Fibroblast of lung (primary cell): ENCODE data around the gene NDUFAF8. TPM values are rescaled to one million over a fixed set of nuclear protein-coding genes. Genes with fewer than 3 reads are reported as not detected.

Source experiments
- DNase-seq, 2 donors: peaks; one replicate each; pipeline versions ENCODE4 v3.0.0 to v3.0.0-alpha.2; 2010; ENCODE audit warnings: low read depth in 2 of 2
- H2AFZ ChIP-seq: 2 replicates; pipeline ENCODE4 v1.5.1; 2012; ENCODE audit warnings: low read length, control low read depth, inconsistent platforms
- H3K27ac ChIP-seq: 2 replicates; pipeline ENCODE4 v1.5.1; 2011; ENCODE audit warnings: low read length, control low read depth; ENCODE audit not compliant: insufficient read depth
- H3K27me3 ChIP-seq: 2 replicates; pipeline ENCODE4 v1.5.1; 2011; ENCODE audit warnings: mild to moderate bottlenecking, low read length; ENCODE audit not compliant: control insufficient read depth, insufficient read depth
- H3K36me3 ChIP-seq: 2 replicates; pipeline ENCODE4 v1.5.1; 2011; ENCODE audit warnings: low read length; ENCODE audit not compliant: control insufficient read depth, insufficient read depth
- H3K4me1 ChIP-seq: 2 replicates; pipeline ENCODE4 v1.5.1; 2011; ENCODE audit warnings: low read length; ENCODE audit not compliant: control insufficient read depth, insufficient read depth; ENCODE audit errors: extremely low read depth
- H3K4me2 ChIP-seq: 2 replicates; pipeline ENCODE4 v1.5.1; 2011; ENCODE audit warnings: low read length, control low read depth; ENCODE audit not compliant: insufficient read depth; ENCODE audit errors: extremely low read depth
- H3K4me3 ChIP-seq, 4 experiments: fragments of 200-600 bp in 1 of 4; sonication (generic) in 1 of 4; replicated peaks in 1 of 4; 2 replicates each; pipeline ENCODE4 v1.5.1; 2011 to 2016; ENCODE audit warnings: low read length in 4 of 4, low read depth in 3 of 4, mild to moderate bottlenecking in 3 of 4, control low read depth in 2 of 4, inconsistent platforms in 1 of 4, mixed read lengths in 1 of 4; ENCODE audit not compliant: insufficient read depth in 1 of 4; ENCODE audit errors: control extremely low read depth in 1 of 4
- H3K79me2 ChIP-seq: 2 replicates; pipeline ENCODE4 v1.5.1; 2012; ENCODE audit warnings: mild to moderate bottlenecking, low read length, inconsistent platforms; ENCODE audit not compliant: control insufficient read depth, insufficient read depth
- H3K9ac ChIP-seq: 2 replicates; pipeline ENCODE4 v1.5.1; 2011; ENCODE audit warnings: mild to moderate bottlenecking, low read length, control low read depth; ENCODE audit not compliant: insufficient read depth
- H3K9me3 ChIP-seq: 2 replicates; pipeline ENCODE4 v1.5.1; 2012; ENCODE audit warnings: low read depth, low read length; ENCODE audit not compliant: control insufficient read depth, insufficient read depth
- H4K20me1 ChIP-seq: 2 replicates; pipeline ENCODE4 v1.5.1; 2011; ENCODE audit warnings: low read length; ENCODE audit not compliant: control insufficient read depth, insufficient read depth; ENCODE audit errors: extremely low read depth
- EZH2 ChIP-seq: IDR thresholded peaks from 2 replicates; pipeline ENCODE4 v1.5.1; 2012; ENCODE audit warnings: low read length, control low read depth, mild to moderate bottlenecking; ENCODE audit errors: missing control alignments
- polyA plus RNA-seq, 2 donors: library from polyadenylated mRNA; depleted of rRNA in 1 of 2; stranded (reverse) in 1 of 2; unstranded in 1 of 2; fragments of >200 nt; gene quantifications; 2 replicates each; pipeline ENCODE4 v1.2.1, GENCODE V29; 2011 to 2012; ENCODE audit warnings: missing spikeins in 1 of 2
- total RNA-seq: library from RNA; depleted of rRNA; stranded (reverse); fragments of >200 nt; gene quantifications from 2 replicates; pipeline ENCODE4 v1.2.1, GENCODE V29; 2014
- TF ChIP-seq, protein P1 (sequence below), 2 donors: IDR thresholded peaks in 1 of 2; conservative IDR thresholded peaks in 1 of 2; 1 replicate in 1 of 2; 2 replicates in 1 of 2; pipeline ENCODE4 v1.5.1; 2011 to 2012; ENCODE audit warnings: low read length in 2 of 2, control low read depth in 1 of 2, inconsistent platforms in 1 of 2, low read depth in 1 of 2, mild to moderate bottlenecking in 1 of 2

The NDUFAF8 gene
- total and polyA plus RNA-seq, 2 donors (not counting 1 experiment from before 2014, with no cell fraction given): 41.9 to 102 TPM

- DNase-seq: no peak
- Histone ChIP-seq H3K9ac (no peak overlapping the region), H3K27ac (no peak overlapping the region), H3K4me2 (no peak overlapping the region), H3K36me3 (peaks cover 32% of the 10 kb centered on the region), H3K27me3 (no peaks in the 10 kb centered on the region), H3K9me3 (no peaks in the 10 kb centered on the region), H2AFZ (no peak overlapping the region), H3K4me1 (no peaks in the 10 kb centered on the region), H3K79me2 (no peaks in the 10 kb centered on the region), H4K20me1 (no peaks in the 10 kb centered on the region), H3K4me3 (no peak overlapping the region)
- TF ChIP-seq, protein P1, sequence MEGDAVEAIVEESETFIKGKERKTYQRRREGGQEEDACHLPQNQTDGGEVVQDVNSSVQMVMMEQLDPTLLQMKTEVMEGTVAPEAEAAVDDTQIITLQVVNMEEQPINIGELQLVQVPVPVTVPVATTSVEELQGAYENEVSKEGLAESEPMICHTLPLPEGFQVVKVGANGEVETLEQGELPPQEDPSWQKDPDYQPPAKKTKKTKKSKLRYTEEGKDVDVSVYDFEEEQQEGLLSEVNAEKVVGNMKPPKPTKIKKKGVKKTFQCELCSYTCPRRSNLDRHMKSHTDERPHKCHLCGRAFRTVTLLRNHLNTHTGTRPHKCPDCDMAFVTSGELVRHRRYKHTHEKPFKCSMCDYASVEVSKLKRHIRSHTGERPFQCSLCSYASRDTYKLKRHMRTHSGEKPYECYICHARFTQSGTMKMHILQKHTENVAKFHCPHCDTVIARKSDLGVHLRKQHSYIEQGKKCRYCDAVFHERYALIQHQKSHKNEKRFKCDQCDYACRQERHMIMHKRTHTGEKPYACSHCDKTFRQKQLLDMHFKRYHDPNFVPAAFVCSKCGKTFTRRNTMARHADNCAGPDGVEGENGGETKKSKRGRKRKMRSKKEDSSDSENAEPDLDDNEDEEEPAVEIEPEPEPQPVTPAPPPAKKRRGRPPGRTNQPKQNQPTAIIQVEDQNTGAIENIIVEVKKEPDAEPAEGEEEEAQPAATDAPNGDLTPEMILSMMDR (conservative IDR thresholded peaks at IDR 0.05 in 1 of 2, IDR thresholded peaks at IDR 0.05 in 1 of 2; ENCODE audit: low read depth in 1 of 2, low read length in 2 of 2): no peak
- TF ChIP-seq EZH2: no peak
Observed at GRCh38 chr17:81261096-81261495, 22.0 kb downstream of the NDUFAF8 start.

DNA sequence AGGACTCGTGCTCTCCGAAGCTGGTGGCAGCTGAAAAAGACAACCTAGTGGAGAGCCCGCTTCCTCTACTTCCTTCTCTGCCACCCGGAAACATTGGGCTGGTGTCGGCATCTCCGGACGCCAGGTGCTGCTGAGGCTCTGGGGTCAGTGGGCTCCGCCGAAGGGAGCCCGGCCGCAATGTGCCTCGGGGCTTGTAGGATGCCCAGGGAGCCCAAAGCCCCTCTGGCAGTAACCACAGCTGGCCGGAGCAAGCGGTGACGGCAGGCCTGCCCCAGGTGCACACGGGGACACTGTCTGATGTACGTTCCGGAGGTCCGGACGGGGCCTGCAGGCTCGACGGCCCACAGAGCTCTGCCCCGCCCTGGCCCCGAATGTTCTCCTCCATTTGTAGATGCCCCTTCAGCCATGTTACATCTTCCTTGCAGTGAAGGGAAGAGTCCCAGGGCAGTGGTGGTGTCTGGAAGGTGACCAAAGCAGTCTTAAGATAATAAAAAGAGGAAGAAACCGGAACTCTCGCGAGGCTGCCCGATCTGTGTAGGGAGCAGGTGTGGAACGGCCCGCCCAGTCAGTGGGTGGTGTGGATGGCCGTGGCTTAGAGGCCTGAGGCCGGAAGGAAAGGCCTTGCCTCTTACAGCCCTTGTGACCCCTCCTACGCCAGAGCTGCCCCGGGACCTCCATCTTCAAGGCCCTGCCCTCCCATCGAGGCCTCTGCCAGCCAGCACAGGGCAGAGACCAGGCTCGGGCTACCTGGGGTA lies 22.6 kb downstream of the NDUFAF8 start:
- Histone ChIP-seq H3K4me3 (no peak overlapping the region), H4K20me1 (no peaks in the 10 kb centered on the region), H3K36me3 (peaks cover 32% of the 10 kb centered on the region), H2AFZ (no peak overlapping the region), H3K4me2 (no peak overlapping the region), H3K9me3 (no peaks in the 10 kb centered on the region), H3K4me1 (no peaks in the 10 kb centered on the region), H3K27ac (no peak overlapping the region), H3K27me3 (no peaks in the 10 kb centered on the region), H3K9ac (no peak overlapping the region), H3K79me2 (no peaks in the 10 kb centered on the region)
- TF ChIP-seq, protein P1 (conservative IDR thresholded peaks at IDR 0.05 in 1 of 2, IDR thresholded peaks at IDR 0.05 in 1 of 2; ENCODE audit: low read depth in 1 of 2, low read length in 2 of 2): no peak
- TF ChIP-seq EZH2: no peak
- no peak for DNase-seq

DNA sequence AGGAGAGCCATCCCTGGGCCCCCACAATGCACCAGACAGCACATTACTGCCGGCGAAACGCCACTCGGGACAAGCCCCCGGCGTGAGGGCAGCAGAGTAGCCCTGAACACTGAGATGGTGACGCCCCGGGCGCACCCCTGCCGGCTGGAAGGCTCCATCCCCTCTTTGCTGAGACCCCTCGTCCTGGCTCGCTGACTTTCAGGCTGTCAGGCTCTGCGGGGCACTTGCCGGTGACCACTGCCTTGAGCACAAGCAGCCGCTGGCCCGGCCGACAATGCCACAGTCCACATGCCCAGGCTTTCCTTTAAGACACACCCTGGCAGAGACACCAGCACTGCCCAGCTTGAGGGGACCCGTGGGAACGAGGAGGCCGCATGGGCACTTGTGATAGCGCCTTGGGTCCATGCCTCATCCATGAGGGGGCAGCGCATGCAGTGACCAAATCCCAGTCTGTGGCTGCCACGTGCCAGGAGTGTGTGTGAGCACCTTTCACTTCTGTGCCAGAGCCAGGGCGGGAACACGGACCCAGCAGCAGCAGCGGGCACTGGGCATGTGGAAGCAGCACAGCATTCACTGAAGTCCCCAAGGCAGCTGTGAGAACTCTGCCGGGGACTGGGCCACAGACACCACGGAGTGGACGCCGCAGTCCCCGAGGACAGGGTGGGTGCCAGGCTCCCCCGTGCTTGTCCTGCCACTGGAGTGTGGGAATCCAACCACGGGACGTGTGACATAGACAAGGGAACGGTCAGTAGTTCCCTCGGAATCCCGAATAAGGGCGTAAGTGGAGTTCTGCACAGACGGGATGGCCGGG lies 24.5 kb downstream of the NDUFAF8 start:
- H3K79me2 ChIP-seq: no peaks in the 10 kb centered on the region
- H3K27me3 ChIP-seq: no peaks in the 10 kb centered on the region
- TF ChIP-seq EZH2: no peak
- TF ChIP-seq, protein P1 (conservative IDR thresholded peaks at IDR 0.05 in 1 of 2, IDR thresholded peaks at IDR 0.05 in 1 of 2; ENCODE audit: low read depth in 1 of 2, low read length in 2 of 2): no peak
- H3K4me3 ChIP-seq: no peak overlapping the region
- DNase-seq: no peak
- no peaks in the 10 kb centered on the region for H3K9me3 ChIP-seq
- no peak overlapping the region for H3K4me2 ChIP-seq
- peaks cover 28% of the 10 kb centered on the region for H3K36me3 ChIP-seq
- no peaks in the 10 kb centered on the region for H4K20me1 ChIP-seq
- no peaks in the 10 kb centered on the region for H3K4me1 ChIP-seq
- no peak overlapping the region for H2AFZ ChIP-seq
- no peak overlapping the region for H3K27ac ChIP-seq
- H3K9ac ChIP-seq: no peak overlapping the region
